AG20443 (cell line): ENCODE results near the gene DCST1.
A peak's percentile ranks its signal among the peaks of the same experiment; 100 is the strongest.

Experiments used
- DNase-seq: peaks from one replicate; pipeline ENCODE4 v3.0.0; 2012; ENCODE audit warnings: low spot score, mixed read lengths

Gene DCST1

GRCh38 chr1:155001675-155002463 lies 31.8 kb upstream of the DCST1 start:
- peak; percentile 98 for DNase-seq

DNA sequence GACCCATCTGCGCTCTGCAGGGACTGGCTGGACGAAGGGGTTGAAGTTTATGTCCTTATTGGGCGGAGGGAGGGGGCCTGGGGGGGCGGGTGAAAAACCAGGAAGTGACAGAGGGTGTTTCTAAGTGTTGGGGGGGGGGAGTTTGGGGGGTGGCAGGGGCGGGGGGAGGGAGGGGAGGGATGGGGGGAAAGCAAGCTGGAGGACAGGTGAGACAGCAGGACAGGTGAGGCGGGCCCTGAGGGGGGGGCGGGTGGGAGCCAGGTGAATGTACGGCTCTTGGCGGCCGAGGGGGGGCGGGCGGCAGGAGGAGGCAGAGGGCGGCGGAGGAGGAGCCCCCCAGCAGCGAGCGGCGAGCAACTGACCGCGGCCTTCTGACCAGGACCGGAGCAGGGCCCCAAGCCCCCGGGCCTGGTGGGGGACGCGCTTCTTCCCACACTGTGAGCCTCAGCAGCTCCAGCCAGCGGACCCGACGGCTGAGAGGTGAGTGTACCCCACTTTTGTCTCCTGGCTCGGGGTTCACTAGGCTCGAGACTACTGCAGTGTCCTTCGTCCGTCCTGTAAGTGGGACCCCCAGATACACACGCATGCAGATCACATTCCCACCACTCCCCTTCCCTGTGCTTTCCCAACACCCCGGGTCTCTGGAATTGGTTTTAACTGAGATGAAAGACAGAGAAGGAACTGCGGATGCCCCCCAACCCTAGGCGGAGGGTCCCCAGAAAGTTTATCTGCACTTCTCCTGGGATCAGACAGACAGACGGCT lies 31.0 kb upstream of the DCST1 start, which contains the start of gene ZBTB7B:
TSS of gene ZBTB7B (plus strand) at position 339 of the 763 bp plus-strand sequence. CDS start 11,859 bp downstream, outside the sequence.
- DNase-seq, result peak; percentile 65

- no peak for DNase-seq
Observed at GRCh38 chr1:155003227-155003765, 30.3 kb upstream of the DCST1 start.

DNA sequence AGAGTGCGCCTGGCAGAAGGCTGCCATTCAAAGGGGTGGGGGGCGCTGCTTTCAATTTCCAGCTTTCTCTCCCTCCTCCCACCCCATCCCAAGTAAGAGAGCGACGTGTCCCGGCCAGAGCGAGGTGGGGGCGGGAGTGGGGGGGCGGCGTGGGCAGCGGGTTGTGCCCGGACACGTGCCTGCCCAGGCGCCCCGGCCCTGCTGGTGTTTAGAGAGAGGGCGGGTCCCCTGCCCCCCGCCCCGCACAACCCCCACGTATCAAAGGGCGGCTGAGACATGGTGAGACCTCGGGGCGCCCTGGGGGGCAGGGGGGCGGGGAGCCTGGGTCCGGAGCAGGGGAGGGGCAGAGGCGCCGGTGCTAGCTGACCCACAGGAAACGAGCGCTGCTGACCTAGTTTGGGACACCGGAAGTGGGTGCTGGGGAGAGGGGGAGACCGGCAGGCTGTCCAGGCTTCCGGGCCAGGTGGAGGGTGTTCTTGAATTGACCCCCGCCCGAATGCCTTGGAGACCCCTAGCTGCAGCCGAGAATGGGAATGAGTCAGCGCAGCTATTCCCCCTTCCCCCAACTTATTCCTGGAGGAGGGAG lies 29.8 kb upstream of the DCST1 start:
- DNase-seq, result peak; percentile 49

DNA sequence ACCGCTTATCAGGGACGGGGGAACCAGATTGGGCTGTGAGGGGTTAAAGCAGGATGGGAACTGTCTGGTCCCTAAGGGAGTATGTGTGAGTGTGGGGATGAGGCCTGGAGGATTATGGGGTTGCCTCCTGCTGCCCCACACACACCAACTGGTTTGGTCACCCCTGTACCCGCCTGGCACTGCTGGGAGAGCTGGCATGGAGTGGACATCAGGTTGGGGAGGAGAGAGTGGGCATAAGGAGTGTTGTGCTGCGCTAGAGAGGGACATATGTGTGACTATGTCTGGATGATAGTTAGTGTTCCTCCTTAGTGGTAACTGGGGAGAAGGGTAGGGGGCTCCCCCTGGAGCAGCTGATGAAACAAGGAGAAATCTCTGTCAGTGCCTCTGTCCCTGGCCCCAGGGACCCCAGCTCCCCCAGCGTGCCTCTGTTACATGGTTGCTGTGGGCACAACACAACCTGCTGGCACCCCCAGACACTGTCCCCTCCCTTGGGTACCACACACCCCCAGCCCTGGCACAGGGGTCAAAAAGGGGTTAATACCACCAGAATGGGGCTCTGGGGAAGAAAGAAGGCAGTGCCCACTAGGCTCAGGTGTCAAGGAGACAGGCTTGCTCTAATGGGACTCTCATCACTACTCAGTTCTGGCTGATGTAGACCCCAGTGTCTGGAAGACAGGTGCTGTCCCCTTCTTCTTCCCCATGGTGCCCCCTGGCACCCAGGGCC lies 29.1 kb upstream of the DCST1 start:
- no peak for DNase-seq

DNA sequence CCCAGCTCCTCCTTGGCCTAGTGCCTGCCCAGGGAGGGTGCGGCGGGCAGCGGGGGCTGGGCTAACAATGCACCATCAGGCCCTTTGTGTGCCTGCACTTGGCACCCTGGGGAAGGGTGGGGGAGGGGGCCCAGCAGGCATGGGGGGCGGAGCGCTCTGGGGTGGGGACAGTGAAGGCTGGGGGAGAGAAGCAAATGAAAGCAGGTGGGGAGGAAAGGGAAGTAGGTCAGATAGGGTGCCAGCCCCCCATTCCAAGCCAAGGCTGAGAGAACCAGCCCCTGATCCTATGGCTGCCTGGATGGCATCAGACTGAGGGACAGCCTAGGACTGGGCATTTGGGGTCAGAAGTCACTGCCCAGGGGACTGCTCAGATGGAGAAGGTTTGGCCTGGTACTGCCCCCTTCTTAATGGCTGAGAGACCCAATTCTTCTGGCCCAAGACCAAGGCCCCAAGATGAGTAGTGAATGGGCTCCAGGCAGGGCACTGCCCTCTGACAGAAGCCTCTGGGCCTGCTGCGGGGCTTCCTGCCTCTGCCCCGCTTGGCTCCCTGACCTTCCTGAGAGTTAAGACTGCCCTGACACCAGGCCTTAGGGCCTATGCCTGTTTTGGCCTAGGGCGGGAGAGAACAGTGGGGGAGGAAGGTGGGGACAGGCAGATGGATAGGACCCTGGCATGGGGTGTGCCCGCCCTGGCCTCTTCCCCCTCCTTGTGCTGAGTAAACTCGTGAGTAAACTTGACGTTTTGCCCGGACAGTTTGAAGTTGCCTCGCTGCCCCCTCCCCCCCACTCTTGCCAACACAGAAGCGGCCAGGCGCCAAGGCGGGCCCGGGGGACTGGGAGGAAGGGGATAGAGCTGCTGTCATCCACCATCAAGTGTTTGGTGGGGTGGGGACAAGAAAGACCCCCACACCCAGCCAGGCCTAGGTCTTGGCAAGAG lies 28.3 kb upstream of the DCST1 start:
- peak; percentile 43 for DNase-seq

GRCh38 chr1:155006601-155007101 lies 27.0 kb upstream of the DCST1 start:
- no peak for DNase-seq

GRCh38 chr1:155007251-155007828 lies 26.3 kb upstream of the DCST1 start:
- no peak for DNase-seq

DNA sequence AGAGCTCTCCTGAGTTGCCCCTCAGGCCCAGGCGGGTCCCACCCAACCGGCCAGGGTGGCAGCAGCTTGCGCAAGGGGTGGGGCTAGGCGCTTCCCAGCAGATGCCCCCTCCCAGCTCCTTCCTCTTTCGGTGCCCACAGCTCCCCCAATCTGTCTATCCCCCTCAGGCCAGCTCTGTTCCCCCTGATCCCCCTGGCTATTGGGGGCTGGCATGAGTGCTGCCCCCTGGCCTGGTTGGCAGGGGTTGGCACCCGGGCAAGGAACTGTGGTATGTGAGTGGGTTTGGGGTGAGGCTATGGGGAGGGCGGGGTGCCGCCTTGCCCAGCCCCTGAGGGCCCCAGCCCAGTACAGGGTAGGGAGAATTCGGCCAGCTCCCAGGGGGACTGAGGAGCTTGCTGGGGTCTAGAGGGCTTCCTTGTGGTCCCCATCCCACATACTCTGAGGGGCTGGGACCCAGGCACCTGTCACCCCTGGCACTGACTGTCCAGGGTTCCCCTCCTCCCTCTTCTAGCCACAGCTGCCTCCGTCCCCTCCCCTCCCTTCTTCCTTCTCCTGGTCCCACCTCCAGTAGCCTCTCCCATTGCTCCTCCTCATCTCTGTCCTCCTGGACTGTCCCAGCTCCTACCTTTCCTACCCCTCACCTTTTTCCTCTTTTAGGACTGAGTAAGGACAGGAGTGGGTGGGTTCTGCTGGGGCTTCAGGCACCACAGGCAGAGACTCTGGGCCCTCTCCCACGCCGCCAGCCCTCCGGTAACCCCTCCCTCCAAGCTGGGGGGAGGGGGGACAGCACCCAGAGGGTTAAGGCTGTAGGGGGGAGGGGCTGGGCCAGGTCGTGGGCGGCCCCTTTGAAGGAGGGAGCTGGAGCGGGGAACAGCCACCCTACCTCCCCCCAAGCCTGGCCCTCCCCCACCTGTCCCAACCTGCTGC lies 25.3 kb upstream of the DCST1 start:
- DNase-seq, result no peak

DNA sequence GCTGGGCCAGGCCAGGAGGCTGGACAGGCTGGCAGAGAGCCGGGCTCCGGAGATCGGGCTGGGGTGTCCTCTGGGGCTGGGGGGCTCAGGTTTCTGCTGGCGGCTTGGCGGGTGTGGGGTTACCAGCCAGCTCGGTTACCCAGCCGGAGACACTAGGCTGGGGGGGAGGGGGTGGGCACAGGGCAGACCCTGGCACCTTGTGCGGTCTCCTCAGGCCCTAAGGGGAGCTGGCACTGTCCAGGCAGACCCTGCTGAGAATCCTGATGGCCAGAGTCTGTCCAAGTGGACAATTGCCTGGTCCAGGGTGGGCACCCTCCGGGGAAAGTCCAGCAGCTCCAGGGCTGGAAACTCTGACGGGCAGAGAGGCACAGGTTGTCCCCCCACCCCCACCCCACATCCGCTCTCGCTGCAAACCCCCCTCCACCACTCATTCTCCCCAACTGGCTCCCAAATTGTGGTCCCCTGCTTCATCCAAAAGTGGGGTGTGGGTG lies 24.4 kb upstream of the DCST1 start:
- no peak for DNase-seq

DNA sequence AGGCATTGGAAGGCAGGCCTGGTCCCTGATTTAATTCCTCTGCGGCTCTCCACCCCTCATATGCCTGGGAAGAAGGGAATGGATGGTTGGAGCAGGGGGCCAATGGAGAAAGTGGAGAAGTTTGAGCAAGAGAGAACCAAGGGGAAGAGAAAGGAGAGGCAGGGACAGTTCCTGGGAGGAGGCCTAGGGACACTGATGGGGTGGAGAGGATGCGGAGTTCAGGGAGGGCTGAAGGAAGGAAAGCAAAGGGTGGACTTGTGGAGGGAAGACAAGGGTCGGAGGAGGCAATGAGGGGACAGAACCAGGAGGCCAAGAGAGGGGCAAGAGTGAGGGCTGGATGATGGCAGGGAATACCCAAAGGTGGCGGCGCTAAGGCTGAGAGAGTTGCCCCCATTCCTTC lies 23.9 kb upstream of the DCST1 start:
- no peak for DNase-seq

GRCh38 chr1:155010211-155010918 lies 23.3 kb upstream of the DCST1 start:
- no peak for DNase-seq

- DNase-seq, result no peak
Observed at GRCh38 chr1:155011004-155011416, 22.6 kb upstream of the DCST1 start.

GRCh38 chr1:155011437-155012025 lies 22.1 kb upstream of the DCST1 start:
- no peak for DNase-seq

DNA sequence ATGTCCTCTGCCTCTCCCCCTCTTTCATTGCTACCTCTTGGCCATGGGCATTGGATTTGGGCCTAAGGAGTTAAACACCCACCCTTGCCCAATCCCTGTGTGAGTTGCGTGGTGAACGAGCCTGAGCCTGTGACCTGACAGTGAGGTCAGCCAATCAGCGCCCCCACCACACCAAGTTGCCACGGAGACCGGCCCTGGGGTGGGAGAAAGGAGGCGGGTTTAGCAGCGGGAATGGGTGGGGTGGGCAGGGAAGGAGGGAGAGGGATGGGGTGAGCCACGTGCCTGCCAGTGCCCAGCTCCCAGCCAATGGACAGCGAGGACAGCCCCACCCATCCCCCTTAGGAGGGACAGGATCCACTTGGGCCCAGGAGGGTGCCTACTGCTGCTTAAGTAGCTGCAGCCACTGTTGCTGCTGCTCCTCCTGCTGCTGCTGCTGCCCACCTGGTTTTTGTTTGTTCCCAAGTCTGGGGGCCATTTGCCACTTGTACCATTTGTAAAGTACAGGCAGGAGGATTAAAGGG lies 21.5 kb upstream of the DCST1 start:
- peak; percentile 68 for DNase-seq

GRCh38 chr1:155012776-155013602 lies 20.6 kb upstream of the DCST1 start:
- DNase-seq, result no peak

DNA sequence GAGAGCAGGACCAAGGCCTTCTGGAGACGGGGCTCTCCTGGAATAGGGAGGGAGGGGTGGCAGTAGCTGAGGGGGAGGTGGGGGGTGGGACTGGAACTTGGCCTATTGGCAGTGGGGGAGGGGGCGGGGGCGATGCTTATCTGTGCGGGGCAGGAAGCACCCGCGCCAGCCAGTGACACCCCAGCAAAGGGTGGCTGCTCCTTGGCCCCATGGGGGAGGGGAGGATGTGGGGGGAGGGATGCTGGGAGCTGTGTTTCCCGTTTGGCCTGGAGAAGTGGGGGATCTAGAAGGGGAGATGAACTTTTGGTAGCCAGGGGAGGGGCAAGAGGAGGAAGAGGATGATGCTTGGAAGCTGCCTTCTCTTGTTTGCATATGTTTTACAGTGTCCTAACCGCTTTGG lies 20.0 kb upstream of the DCST1 start:
- DNase-seq, result no peak
